ENCODE measurements around the gene LY86. TPM values are rescaled to one million over a fixed set of nuclear protein-coding genes. Genes with fewer than 3 reads are reported as not detected.

LY86 gene
- total RNA-seq, 1 donor from 2014 or later, result 1.2 TPM

DNA sequence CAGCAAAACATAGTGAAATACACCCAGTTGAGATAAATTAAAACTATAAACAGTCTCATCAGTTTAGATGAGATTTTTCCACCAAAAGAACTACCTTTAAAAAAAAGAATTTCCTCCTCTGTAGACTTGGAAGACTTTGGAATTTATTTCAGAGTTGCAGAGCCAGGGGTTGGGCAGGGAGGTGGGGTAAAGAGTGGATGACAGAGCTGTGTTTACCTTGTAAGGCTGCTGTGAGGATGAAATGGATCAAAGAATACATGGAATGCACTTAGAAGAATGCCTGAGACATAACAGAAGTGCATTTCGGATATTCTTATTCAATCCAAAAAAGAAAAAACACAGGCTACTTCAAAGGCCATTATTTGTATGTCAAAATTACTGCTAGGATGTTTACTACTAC, 6.4 kb upstream of the LY86 start:
- no peaks in the 10 kb centered on the region for H3K9me3 ChIP-seq (replicated peaks)
- H3K36me3 ChIP-seq, result no peaks in the 10 kb centered on the region
- no peak overlapping the region for H3K4me3 ChIP-seq
- H3K27me3 ChIP-seq (ENCODE audit: low read depth), result no peaks in the 10 kb centered on the region
- H3K4me1 ChIP-seq, result peaks cover 1% of the 10 kb centered on the region
- intact Hi-C loops (cut with micrococcal nuclease), result no loop called here
- TF ChIP-seq, protein P1, sequence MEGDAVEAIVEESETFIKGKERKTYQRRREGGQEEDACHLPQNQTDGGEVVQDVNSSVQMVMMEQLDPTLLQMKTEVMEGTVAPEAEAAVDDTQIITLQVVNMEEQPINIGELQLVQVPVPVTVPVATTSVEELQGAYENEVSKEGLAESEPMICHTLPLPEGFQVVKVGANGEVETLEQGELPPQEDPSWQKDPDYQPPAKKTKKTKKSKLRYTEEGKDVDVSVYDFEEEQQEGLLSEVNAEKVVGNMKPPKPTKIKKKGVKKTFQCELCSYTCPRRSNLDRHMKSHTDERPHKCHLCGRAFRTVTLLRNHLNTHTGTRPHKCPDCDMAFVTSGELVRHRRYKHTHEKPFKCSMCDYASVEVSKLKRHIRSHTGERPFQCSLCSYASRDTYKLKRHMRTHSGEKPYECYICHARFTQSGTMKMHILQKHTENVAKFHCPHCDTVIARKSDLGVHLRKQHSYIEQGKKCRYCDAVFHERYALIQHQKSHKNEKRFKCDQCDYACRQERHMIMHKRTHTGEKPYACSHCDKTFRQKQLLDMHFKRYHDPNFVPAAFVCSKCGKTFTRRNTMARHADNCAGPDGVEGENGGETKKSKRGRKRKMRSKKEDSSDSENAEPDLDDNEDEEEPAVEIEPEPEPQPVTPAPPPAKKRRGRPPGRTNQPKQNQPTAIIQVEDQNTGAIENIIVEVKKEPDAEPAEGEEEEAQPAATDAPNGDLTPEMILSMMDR (IDR thresholded peaks at IDR 0.05; ENCODE audit: borderline replicate concordance), result no peak
- DNase-seq, result no peak
- H3K27ac ChIP-seq (replicated peaks), result no peak overlapping the region

- no peaks in the 10 kb centered on the region for H3K9me3 ChIP-seq (replicated peaks)
- no peak for DNase-seq
- no peak overlapping the region for H3K27ac ChIP-seq (replicated peaks)
- peaks cover 18% of the 10 kb centered on the region for H3K4me1 ChIP-seq
- H3K36me3 ChIP-seq, result no peaks in the 10 kb centered on the region
- TF ChIP-seq, protein P1 (IDR thresholded peaks at IDR 0.05; ENCODE audit: borderline replicate concordance), result no peak
- intact Hi-C loops (cut with micrococcal nuclease), result no loop called here
- H3K27me3 ChIP-seq (ENCODE audit: low read depth), result no peaks in the 10 kb centered on the region
- no peak overlapping the region for H3K4me3 ChIP-seq
Measured at GRCh38 chr6:6583836-6584235, 4.7 kb upstream of the LY86 start.

GRCh38 chr6:6584310-6585002, 4.1 kb upstream of the LY86 start:
- H3K9me3 ChIP-seq (replicated peaks), result no peaks in the 10 kb centered on the region
- peaks cover 24% of the 10 kb centered on the region for H3K4me1 ChIP-seq
- TF ChIP-seq, protein P1 (IDR thresholded peaks at IDR 0.05; ENCODE audit: borderline replicate concordance), result no peak
- DNase-seq, result no peak
- H3K4me3 ChIP-seq, result no peak overlapping the region
- no peaks in the 10 kb centered on the region for H3K27me3 ChIP-seq (ENCODE audit: low read depth)
- H3K27ac ChIP-seq (replicated peaks), result no peak overlapping the region
- intact Hi-C loops (cut with micrococcal nuclease), result no loop called here
- no peaks in the 10 kb centered on the region for H3K36me3 ChIP-seq

- no peaks in the 10 kb centered on the region for H3K27me3 ChIP-seq (ENCODE audit: low read depth)
- no peak for DNase-seq
Measured at GRCh38 chr6:6585003-6585311, 3.6 kb upstream of the LY86 start.

GRCh38 chr6:6586167-6586566, 2.4 kb upstream of the LY86 start:
- intact Hi-C loops (cut with micrococcal nuclease), result no loop called here
- H3K4me1 ChIP-seq, result peaks cover 27% of the 10 kb centered on the region
- H3K36me3 ChIP-seq, result no peaks in the 10 kb centered on the region
- no peak overlapping the region for H3K27ac ChIP-seq (replicated peaks)
- no peak for DNase-seq
- H3K27me3 ChIP-seq (ENCODE audit: low read depth), result no peaks in the 10 kb centered on the region
- TF ChIP-seq, protein P1 (IDR thresholded peaks at IDR 0.05; ENCODE audit: borderline replicate concordance), result no peak
- no peak overlapping the region for H3K4me3 ChIP-seq
- H3K9me3 ChIP-seq (replicated peaks), result no peaks in the 10 kb centered on the region

More at GRCh38 chr6:6585003-6585311, 3.6 kb upstream of the LY86 start:
- Histone ChIP-seq H3K27ac (replicated peaks) (no peak overlapping the region), H3K9me3 (replicated peaks) (no peaks in the 10 kb centered on the region), H3K4me1 (peaks cover 27% of the 10 kb centered on the region), H3K36me3 (no peaks in the 10 kb centered on the region), H3K4me3 (no peak overlapping the region)
- intact Hi-C loops (cut with micrococcal nuclease), result no loop called here
- TF ChIP-seq, protein P1 (IDR thresholded peaks at IDR 0.05; ENCODE audit: borderline replicate concordance), result no peak

All from left ventricle myocardium inferior (tissue), 1 donor.